WI38 (cell line): ENCODE results near the gene BNIP3.

Source experiments
- H3K4me3 ChIP-seq: 2 replicates; pipeline ENCODE4 v1.5.1; 2011; ENCODE audit warnings: low read depth, mild to moderate bottlenecking, control low read depth, low read length
- CTCF ChIP-seq: IDR thresholded peaks from 2 replicates; pipeline ENCODE4 v1.5.1; 2012; ENCODE audit warnings: low read depth, mild to moderate bottlenecking, control low read depth, low read length

The BNIP3 gene

GRCh38 chr10:132021504-132022143, 39.9 kb upstream of the BNIP3 start:
- no peak for TF ChIP-seq CTCF
- H3K4me3 ChIP-seq = no peak overlapping the region

GRCh38 chr10:132021046-132021445, 39.3 kb upstream of the BNIP3 start:
- TF ChIP-seq CTCF = no peak
- no peak overlapping the region for H3K4me3 ChIP-seq

- TF ChIP-seq CTCF = no peak
- H3K4me3 ChIP-seq = no peak overlapping the region
Measured at GRCh38 chr10:132020456-132020855, 38.7 kb upstream of the BNIP3 start.

GRCh38 chr10:132019366-132019765, 37.6 kb upstream of the BNIP3 start:
- no peak overlapping the region for H3K4me3 ChIP-seq
- no peak for TF ChIP-seq CTCF

GRCh38 chr10:132018446-132018845, 36.7 kb upstream of the BNIP3 start:
- H3K4me3 ChIP-seq = no peak overlapping the region
- no peak for TF ChIP-seq CTCF

GRCh38 chr10:132016514-132016913, 34.8 kb upstream of the BNIP3 start:
- no peak overlapping the region for H3K4me3 ChIP-seq
- no peak for TF ChIP-seq CTCF

GRCh38 chr10:132011445-132011844, 29.7 kb upstream of the BNIP3 start:
- no peak for TF ChIP-seq CTCF
- H3K4me3 ChIP-seq = no peak overlapping the region
